ENCODE measurements around the gene FOS. TPM values are rescaled to one million over a fixed set of nuclear protein-coding genes. Genes with fewer than 3 reads are reported as not detected.

Gene FOS
- total and polyA plus RNA-seq, 2 of the 8 experiments (the other 6 are each of a cell fraction or from before 2014, with no cell fraction given), result 50.2 to 51.8 TPM

GRCh38 chr14:75299576-75299975 is 20.9 kb downstream of the FOS start (continued):
- TF ChIP-seq E2F6 (IDR thresholded peaks at IDR 0.05) (no peak), KDM5A (IDR thresholded peaks at IDR 0.05; ENCODE audit: low read length) (no peak)
